PC-3 (cell line): ENCODE data around the gene RAB3GAP2. TPM values are rescaled to one million over a fixed set of nuclear protein-coding genes. Genes with fewer than 3 reads are reported as not detected.

Source experiments
- ATAC-seq: fragments of 200-7000 bp; cut with Tn5 transposase; 2 replicates; pipeline ENCODE4 v1.9.1; 2020; ENCODE audit warnings: mild to moderate bottlenecking, moderate library complexity
- BruUV-seq: library from RNA; stranded (reverse); fragments of 400-500 nt; replicated peaks from 2 replicates; lab custom pipeline; 2021; lab: Mats Ljungman, UMichigan
- CTCF ChIA-PET: fragments of 300-600 bp; sonication (Branson Sonifier 250); formaldehyde crosslinking; loops from one replicate; lab custom pipeline; 2022; ENCODE audit warnings: antibody characterized with exemption; lab: Charles Lee
- POLR2A ChIA-PET: fragments of 300-600 bp; sonication (Branson Sonifier 250); formaldehyde crosslinking; loops from one replicate; lab custom pipeline; 2022; ENCODE audit warnings: antibody characterized with exemption; ENCODE audit not compliant: unreplicated experiment; lab: Charles Lee
- DNase-seq: peaks from one replicate; pipeline ENCODE4 v3.0.0-alpha.2; 2015
- H2AFZ ChIP-seq: fragments of 300-600 bp; sonication (generic); 2 replicates; pipeline ENCODE4 v1.6.0; 2016; ENCODE audit warnings: antibody characterized with exemption, low read length
- H3F3A ChIP-seq: fragments of 300-600 bp; sonication (generic); one replicate; pipeline ENCODE4 v1.6.0; 2017; ENCODE audit warnings: antibody characterized with exemption, low read length, control low read depth, mild to moderate bottlenecking; ENCODE audit not compliant: unreplicated experiment
- H3K27ac ChIP-seq: fragments of 300-600 bp; sonication (generic); 2 replicates; pipeline ENCODE4 v1.5.1; 2016; ENCODE audit warnings: mild to moderate bottlenecking, low read length
- H3K27me3 ChIP-seq: fragments of 300-600 bp; sonication (generic); 2 replicates; pipeline ENCODE4 v1.6.1; 2016; ENCODE audit warnings: low read length, mixed read lengths
- H3K36me3 ChIP-seq: fragments of 300-600 bp; sonication (generic); 2 replicates; pipeline ENCODE4 v1.6.1; 2016; ENCODE audit warnings: low read depth, mixed run types, low read length, mixed read lengths
- H3K4me1 ChIP-seq: fragments of 300-600 bp; sonication (generic); 2 replicates; pipeline ENCODE4 v1.5.1; 2016; ENCODE audit warnings: low read length; ENCODE audit not compliant: insufficient read depth
- H3K4me2 ChIP-seq: fragments of 300-600 bp; sonication (generic); 2 replicates; pipeline ENCODE4 v1.6.0; 2016; ENCODE audit warnings: low read length
- H3K4me3 ChIP-seq: fragments of 300-600 bp; sonication (generic); 2 replicates; pipeline ENCODE4 v1.5.1; 2016; ENCODE audit warnings: mild to moderate bottlenecking, low read length, mixed read lengths
- H3K79me2 ChIP-seq: fragments of 300-600 bp; sonication (generic); 2 replicates; pipeline ENCODE4 v1.6.1; 2017; ENCODE audit warnings: low read length, mixed read lengths
- H3K9ac ChIP-seq: fragments of 300-600 bp; sonication (generic); 2 replicates; pipeline ENCODE4 v1.6.0; 2016; ENCODE audit warnings: mild to moderate bottlenecking, low read length
- H3K9me2 ChIP-seq: fragments of 300-600 bp; sonication (generic); replicated peaks from 2 replicates; pipeline ENCODE4 v1.6.1; 2016; ENCODE audit warnings: mixed run types, low read length, mixed read lengths
- H3K9me3 ChIP-seq: fragments of 300-600 bp; sonication (generic); 2 replicates; pipeline ENCODE4 v1.6.1; 2016; ENCODE audit warnings: low read length, mixed read lengths
- H4K20me1 ChIP-seq: fragments of 300-600 bp; sonication (generic); 2 replicates; pipeline ENCODE4 v1.6.1; 2016; ENCODE audit warnings: low read length, mixed read lengths
- CTCF ChIP-seq: fragments of 300-600 bp; sonication (generic); conservative IDR thresholded peaks from 2 replicates; pipeline ENCODE4 v1.5.1; 2017; ENCODE audit warnings: antibody characterized with exemption, low read depth, mild to moderate bottlenecking, low read length
- EZH2 ChIP-seq: fragments of 300-600 bp; sonication (generic); IDR thresholded peaks from one replicate; pipeline ENCODE4 v1.6.1; 2017; ENCODE audit warnings: antibody characterized with exemption, mild to moderate bottlenecking, low read length; ENCODE audit not compliant: unreplicated experiment
- EZH2phosphoT487 ChIP-seq: fragments of 300-600 bp; sonication (generic); IDR thresholded peaks from 2 replicates; pipeline ENCODE4 v1.6.1; 2018; ENCODE audit warnings: mild to moderate bottlenecking, antibody characterized with exemption, low read length, borderline replicate concordance
- intact Hi-C: fragments of 100-400 bp; cut with micrococcal nuclease; formaldehyde crosslinking; loops from 2 replicates; pipeline ENCODE4 v1.9.0; 2023
- total RNA-seq: library from RNA; depleted of rRNA; stranded (reverse); fragments of >200 nt; gene quantifications from 2 replicates; pipeline ENCODE4 v1.2.3, GENCODE V29; 2014

Gene RAB3GAP2
- total RNA-seq, 1 experiment from 2014 or later = 16.7 TPM

- TSS peak; percentile 97 for BruUV-seq
- Histone ChIP-seq H3K4me3 (peak overlapping the region; percentile 97), H3K9me2 (no peaks in the 10 kb centered on the region), H3K36me3 (peaks cover 16% of the 10 kb centered on the region), H3K4me1 (peaks cover 21% of the 10 kb centered on the region), H2AFZ (peak overlapping the region; percentile 99), H3F3A (no peaks in the 10 kb centered on the region), H3K4me2 (peak overlapping the region; percentile 100), H4K20me1 (no peaks in the 10 kb centered on the region), H3K27ac (peak overlapping the region; percentile 42), H3K9me3 (no peaks in the 10 kb centered on the region), H3K9ac (peak overlapping the region; percentile 90), H3K79me2 (peaks cover 43% of the 10 kb centered on the region), H3K27me3 (peaks cover 5% of the 10 kb centered on the region; the same call in 1 of the 2 replicates)
- no peak for TF ChIP-seq EZH2
- TF ChIP-seq CTCF = no peak
- TF ChIP-seq EZH2phosphoT487 = no peak
- ChIA-PET CTCF (interaction anchor here (1.0 to 1.3 kb wide), 2 partner anchors 8 to 54 kb away, joined by 5 to 10 read pairs; no protein-coding TSS in a partner anchor), POLR2A (interaction anchor here (0.6 to 1.0 kb wide), 2 partner anchors 37 to 54 kb away, joined by 5 to 10 read pairs; no protein-coding TSS in a partner anchor)
- peak; percentile 26 for DNase-seq
- no peak for ATAC-seq
- intact Hi-C loops = loop anchor here (1.0 to 5.0 kb wide), 3 partner anchors 38 to 475 kb away; partner anchors contain the start of gene MTARC2
Observed at GRCh38 chr1:220272841-220273090, 513 bp upstream of the RAB3GAP2 start.

- H3K9me2 ChIP-seq = no peaks in the 10 kb centered on the region
- no peaks in the 10 kb centered on the region for H3K9me3 ChIP-seq
- POLR2A ChIA-PET = interaction anchor here (0.6 to 1.0 kb wide), 3 partner anchors 36 to 1890 kb away, joined by 5 to 14 read pairs (median 10); no protein-coding TSS in a partner anchor
- peaks cover 21% of the 10 kb centered on the region for H3K4me1 ChIP-seq
- peak; percentile 23 for ATAC-seq
- TF ChIP-seq EZH2phosphoT487 (no peak), EZH2 (no peak), CTCF (no peak)
- no peaks in the 10 kb centered on the region for H3K27me3 ChIP-seq
- intact Hi-C loops = loop anchor here (1.0 to 5.0 kb wide), 3 partner anchors 37 to 476 kb away; partner anchors contain the start of gene MTARC2
- peak overlapping the region; percentile 90 for H3K9ac ChIP-seq
- peak overlapping the region; percentile 97 for H3K4me3 ChIP-seq
- no TSS peak for BruUV-seq
- no peaks in the 10 kb centered on the region for H4K20me1 ChIP-seq
- no peak for DNase-seq
- peak overlapping the region; percentile 13; the same call in 1 of the 2 replicates for H3K27ac ChIP-seq
- peaks cover 23% of the 10 kb centered on the region for H3K36me3 ChIP-seq
- peak overlapping the region; percentile 99 for H2AFZ ChIP-seq
- CTCF ChIA-PET = interaction anchor here (1.0 to 1.3 kb wide), 2 partner anchors 9 to 53 kb away, joined by 5 to 10 read pairs; no protein-coding TSS in a partner anchor
- peak overlapping the region; percentile 100 for H3K4me2 ChIP-seq
- peaks cover 51% of the 10 kb centered on the region for H3K79me2 ChIP-seq
- H3F3A ChIP-seq = no peaks in the 10 kb centered on the region
Observed at GRCh38 chr1:220271706-220272046, 577 bp downstream of the RAB3GAP2 start.

GRCh38 chr1:220269036-220269435, 3.2 kb downstream of the RAB3GAP2 start:
- ATAC-seq (no peak), DNase-seq (no peak)
- Histone ChIP-seq H4K20me1 (no peaks in the 10 kb centered on the region), H3K4me2 (peak overlapping the region; percentile 23; the same call in 1 of the 2 replicates), H3K27me3 (no peaks in the 10 kb centered on the region), H2AFZ (no peak overlapping the region), H3K9ac (no peak overlapping the region), H3K9me3 (no peaks in the 10 kb centered on the region), H3K36me3 (peaks cover 25% of the 10 kb centered on the region), H3K9me2 (no peaks in the 10 kb centered on the region), H3K27ac (no peak overlapping the region), H3K4me3 (no peak overlapping the region), H3F3A (no peaks in the 10 kb centered on the region), H3K4me1 (peaks cover 21% of the 10 kb centered on the region), H3K79me2 (peaks cover 66% of the 10 kb centered on the region)
- intact Hi-C loops = no loop called here
- ChIA-PET POLR2A (interaction anchor here (0.6 kb wide), 1 partner anchor 15 kb away, joined by 3 read pairs; no protein-coding TSS in a partner anchor), CTCF (no interaction called here)
- no peak for TF ChIP-seq EZH2
- TF ChIP-seq CTCF = no peak
- no peak for TF ChIP-seq EZH2phosphoT487
- no TSS peak for BruUV-seq
